Measurements from ENCODE around the gene TMEM236.

Gene TMEM236

DNA sequence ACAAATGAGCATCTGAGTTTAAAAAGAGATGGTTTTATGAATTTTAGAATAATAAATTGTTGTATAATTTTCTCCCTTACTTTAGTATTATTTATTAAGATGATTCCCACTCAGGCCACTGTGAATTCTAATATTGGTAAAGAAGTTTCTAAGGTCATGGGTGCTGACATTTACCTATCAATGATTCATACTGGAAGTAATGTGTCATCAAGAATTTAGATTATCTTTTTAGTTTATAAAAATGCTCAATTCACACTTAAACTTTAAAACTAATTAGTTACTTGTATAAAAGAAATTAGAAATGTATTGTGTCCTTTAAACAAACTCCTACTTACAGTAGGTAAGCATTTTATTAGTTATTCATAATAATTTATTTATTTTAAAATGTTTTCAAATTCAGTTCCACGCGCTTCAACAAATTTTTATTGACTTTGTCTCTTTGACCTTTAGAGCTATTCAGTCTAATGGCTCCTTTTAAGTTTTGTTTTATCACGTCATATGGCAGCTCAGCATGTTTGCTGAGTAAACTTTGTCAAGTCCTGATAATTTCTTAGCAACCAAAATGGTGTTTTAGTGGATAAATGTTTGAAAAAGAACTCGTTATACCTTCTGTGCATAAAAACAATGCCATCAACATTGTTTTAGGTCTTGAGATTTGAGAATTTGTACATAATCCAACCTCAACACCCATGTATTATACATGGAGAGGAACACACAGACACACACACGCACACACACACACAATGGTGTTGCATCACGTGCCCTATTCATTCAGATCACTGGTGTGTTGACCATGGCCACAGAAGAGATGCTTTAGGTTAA is 42.0 kb downstream of the TMEM236 start:
- Histone ChIP-seq H4K20me1 (ENCODE audit: insufficient read depth, low read length, poor library complexity, severe bottlenecking) (no peaks in the 10 kb centered on the region), H3F3A (ENCODE audit: low read depth) (no peaks in the 10 kb centered on the region), H3K36me3 (ENCODE audit: insufficient read depth, low read length) (no peaks in the 10 kb centered on the region), H3K9me3 (ENCODE audit: insufficient read depth, low read depth, low read length) (no peaks in the 10 kb centered on the region), H2AFZ (ENCODE audit: low read length) (no peak overlapping the region), H3K4me3 (ENCODE audit: low read length, poor library complexity, severe bottlenecking) (no peak overlapping the region), H3K9me2 (replicated peaks; ENCODE audit: low read depth, low read length) (no peaks in the 10 kb centered on the region), H3K79me2 (ENCODE audit: insufficient read depth, low read length) (no peaks in the 10 kb centered on the region), H3K4me1 (ENCODE audit: insufficient read depth, low read length, poor library complexity, severe bottlenecking) (peaks cover 18% of the 10 kb centered on the region), H3K27me3 (ENCODE audit: insufficient read depth, low read length, poor library complexity, severe bottlenecking) (peaks cover 4% of the 10 kb centered on the region), H3K4me2 (ENCODE audit: low read depth, low read length, poor library complexity, severe bottlenecking) (no peak overlapping the region), H3K9ac (ENCODE audit: low read depth, low read length, poor library complexity, severe bottlenecking) (no peak overlapping the region)
- TF ChIP-seq, protein P1, sequence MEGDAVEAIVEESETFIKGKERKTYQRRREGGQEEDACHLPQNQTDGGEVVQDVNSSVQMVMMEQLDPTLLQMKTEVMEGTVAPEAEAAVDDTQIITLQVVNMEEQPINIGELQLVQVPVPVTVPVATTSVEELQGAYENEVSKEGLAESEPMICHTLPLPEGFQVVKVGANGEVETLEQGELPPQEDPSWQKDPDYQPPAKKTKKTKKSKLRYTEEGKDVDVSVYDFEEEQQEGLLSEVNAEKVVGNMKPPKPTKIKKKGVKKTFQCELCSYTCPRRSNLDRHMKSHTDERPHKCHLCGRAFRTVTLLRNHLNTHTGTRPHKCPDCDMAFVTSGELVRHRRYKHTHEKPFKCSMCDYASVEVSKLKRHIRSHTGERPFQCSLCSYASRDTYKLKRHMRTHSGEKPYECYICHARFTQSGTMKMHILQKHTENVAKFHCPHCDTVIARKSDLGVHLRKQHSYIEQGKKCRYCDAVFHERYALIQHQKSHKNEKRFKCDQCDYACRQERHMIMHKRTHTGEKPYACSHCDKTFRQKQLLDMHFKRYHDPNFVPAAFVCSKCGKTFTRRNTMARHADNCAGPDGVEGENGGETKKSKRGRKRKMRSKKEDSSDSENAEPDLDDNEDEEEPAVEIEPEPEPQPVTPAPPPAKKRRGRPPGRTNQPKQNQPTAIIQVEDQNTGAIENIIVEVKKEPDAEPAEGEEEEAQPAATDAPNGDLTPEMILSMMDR (conservative IDR thresholded peaks at IDR 0.05; ENCODE audit: low read length), result no peak
- no peak for TF ChIP-seq EZH2phosphoT487 (IDR thresholded peaks at IDR 0.05; ENCODE audit: borderline replicate concordance)

DNA sequence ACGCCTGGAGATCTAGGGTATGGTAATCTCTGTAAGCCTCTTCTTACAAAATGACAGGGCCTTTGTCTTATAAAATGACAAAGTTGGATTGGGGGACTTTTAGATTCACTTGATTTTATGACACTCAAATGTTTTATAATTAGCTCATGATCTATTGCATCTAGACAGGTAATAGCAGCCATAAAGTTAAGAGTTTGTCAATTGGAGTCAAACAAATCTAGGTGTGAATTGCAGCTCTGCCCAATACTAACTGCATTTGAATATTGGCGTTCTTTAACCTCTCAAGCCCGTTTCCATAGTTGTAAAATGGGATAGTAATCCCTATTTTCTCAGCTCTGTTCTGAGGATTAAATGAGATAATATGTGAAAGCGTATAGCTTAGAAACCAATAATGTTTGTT is 43.1 kb downstream of the TMEM236 start:
- TF ChIP-seq, protein P1 (conservative IDR thresholded peaks at IDR 0.05; ENCODE audit: low read length), result no peak
- TF ChIP-seq EZH2phosphoT487 (IDR thresholded peaks at IDR 0.05; ENCODE audit: borderline replicate concordance), result no peak
- no peak overlapping the region for H3K4me3 ChIP-seq (ENCODE audit: low read length, poor library complexity, severe bottlenecking)
- no peaks in the 10 kb centered on the region for H3K79me2 ChIP-seq (ENCODE audit: insufficient read depth, low read length)
- no peak overlapping the region for H2AFZ ChIP-seq (ENCODE audit: low read length)
- peaks cover 18% of the 10 kb centered on the region for H3K4me1 ChIP-seq (ENCODE audit: insufficient read depth, low read length, poor library complexity, severe bottlenecking)
- no peaks in the 10 kb centered on the region for H3K9me3 ChIP-seq (ENCODE audit: insufficient read depth, low read depth, low read length)
- H3F3A ChIP-seq (ENCODE audit: low read depth), result no peaks in the 10 kb centered on the region
- H3K9ac ChIP-seq (ENCODE audit: low read depth, low read length, poor library complexity, severe bottlenecking), result no peak overlapping the region
- H3K4me2 ChIP-seq (ENCODE audit: low read depth, low read length, poor library complexity, severe bottlenecking), result no peak overlapping the region
- H4K20me1 ChIP-seq (ENCODE audit: insufficient read depth, low read length, poor library complexity, severe bottlenecking), result no peaks in the 10 kb centered on the region
- H3K27me3 ChIP-seq (ENCODE audit: insufficient read depth, low read length, poor library complexity, severe bottlenecking), result peaks cover 4% of the 10 kb centered on the region
- no peaks in the 10 kb centered on the region for H3K9me2 ChIP-seq (replicated peaks; ENCODE audit: low read depth, low read length)
- no peaks in the 10 kb centered on the region for H3K36me3 ChIP-seq (ENCODE audit: insufficient read depth, low read length)

GRCh38 chr10:17795813-17796594 is 44.0 kb downstream of the TMEM236 start:
- TF ChIP-seq EZH2phosphoT487 (IDR thresholded peaks at IDR 0.05; ENCODE audit: borderline replicate concordance), result no peak
- TF ChIP-seq, protein P1 (conservative IDR thresholded peaks at IDR 0.05; ENCODE audit: low read length), result no peak
- Histone ChIP-seq H3K9me2 (replicated peaks; ENCODE audit: low read depth, low read length) (no peaks in the 10 kb centered on the region), H3K4me1 (ENCODE audit: insufficient read depth, low read length, poor library complexity, severe bottlenecking) (peaks cover 18% of the 10 kb centered on the region), H3K4me3 (ENCODE audit: low read length, poor library complexity, severe bottlenecking) (no peak overlapping the region), H3K4me2 (ENCODE audit: low read depth, low read length, poor library complexity, severe bottlenecking) (no peak overlapping the region), H4K20me1 (ENCODE audit: insufficient read depth, low read length, poor library complexity, severe bottlenecking) (no peaks in the 10 kb centered on the region), H3K79me2 (ENCODE audit: insufficient read depth, low read length) (no peaks in the 10 kb centered on the region), H3F3A (ENCODE audit: low read depth) (no peaks in the 10 kb centered on the region), H3K9ac (ENCODE audit: low read depth, low read length, poor library complexity, severe bottlenecking) (no peak overlapping the region), H2AFZ (ENCODE audit: low read length) (no peak overlapping the region), H3K9me3 (ENCODE audit: insufficient read depth, low read depth, low read length) (no peaks in the 10 kb centered on the region), H3K36me3 (ENCODE audit: insufficient read depth, low read length) (no peaks in the 10 kb centered on the region), H3K27me3 (ENCODE audit: insufficient read depth, low read length, poor library complexity, severe bottlenecking) (peaks cover 4% of the 10 kb centered on the region)

All from Loucy (cell line).